ENCODE results near the gene SEC23IP.

DNA sequence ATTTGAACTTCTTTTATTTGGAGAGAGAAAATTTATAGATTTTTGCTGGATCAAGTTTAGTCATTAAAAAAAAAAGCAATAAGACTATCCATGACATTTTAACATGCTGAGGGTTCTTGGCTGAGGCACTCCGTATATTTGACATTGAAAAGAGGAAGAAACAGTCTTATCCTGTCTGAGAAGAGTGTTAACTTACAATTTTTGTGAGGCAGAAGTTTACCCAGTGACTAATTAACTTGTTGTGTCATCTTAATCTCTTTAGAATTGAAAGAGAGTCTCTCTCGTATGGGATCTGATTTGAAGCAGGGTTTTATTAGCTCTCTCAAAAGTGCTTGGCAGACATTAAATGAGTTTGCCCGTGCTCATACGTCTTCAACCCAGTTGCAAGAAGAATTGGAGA lies 39.3 kb downstream of the SEC23IP start:
- TF ChIP-seq, protein P1, sequence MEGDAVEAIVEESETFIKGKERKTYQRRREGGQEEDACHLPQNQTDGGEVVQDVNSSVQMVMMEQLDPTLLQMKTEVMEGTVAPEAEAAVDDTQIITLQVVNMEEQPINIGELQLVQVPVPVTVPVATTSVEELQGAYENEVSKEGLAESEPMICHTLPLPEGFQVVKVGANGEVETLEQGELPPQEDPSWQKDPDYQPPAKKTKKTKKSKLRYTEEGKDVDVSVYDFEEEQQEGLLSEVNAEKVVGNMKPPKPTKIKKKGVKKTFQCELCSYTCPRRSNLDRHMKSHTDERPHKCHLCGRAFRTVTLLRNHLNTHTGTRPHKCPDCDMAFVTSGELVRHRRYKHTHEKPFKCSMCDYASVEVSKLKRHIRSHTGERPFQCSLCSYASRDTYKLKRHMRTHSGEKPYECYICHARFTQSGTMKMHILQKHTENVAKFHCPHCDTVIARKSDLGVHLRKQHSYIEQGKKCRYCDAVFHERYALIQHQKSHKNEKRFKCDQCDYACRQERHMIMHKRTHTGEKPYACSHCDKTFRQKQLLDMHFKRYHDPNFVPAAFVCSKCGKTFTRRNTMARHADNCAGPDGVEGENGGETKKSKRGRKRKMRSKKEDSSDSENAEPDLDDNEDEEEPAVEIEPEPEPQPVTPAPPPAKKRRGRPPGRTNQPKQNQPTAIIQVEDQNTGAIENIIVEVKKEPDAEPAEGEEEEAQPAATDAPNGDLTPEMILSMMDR (IDR thresholded peaks at IDR 0.05): no peak
- TF ChIP-seq POLR2A (IDR thresholded peaks at IDR 0.05): no peak
